Measurements from ENCODE around the gene TMEM129. TPM values are rescaled to one million over a fixed set of nuclear protein-coding genes. Genes with fewer than 3 reads are reported as not detected.

The TMEM129 gene
- total RNA-seq, 1 experiment from 2014 or later = 54.9 TPM

GRCh38 chr4:1711055-1711570 is 10.0 kb downstream of the TMEM129 start (continued):
- TF ChIP-seq, protein P1, sequence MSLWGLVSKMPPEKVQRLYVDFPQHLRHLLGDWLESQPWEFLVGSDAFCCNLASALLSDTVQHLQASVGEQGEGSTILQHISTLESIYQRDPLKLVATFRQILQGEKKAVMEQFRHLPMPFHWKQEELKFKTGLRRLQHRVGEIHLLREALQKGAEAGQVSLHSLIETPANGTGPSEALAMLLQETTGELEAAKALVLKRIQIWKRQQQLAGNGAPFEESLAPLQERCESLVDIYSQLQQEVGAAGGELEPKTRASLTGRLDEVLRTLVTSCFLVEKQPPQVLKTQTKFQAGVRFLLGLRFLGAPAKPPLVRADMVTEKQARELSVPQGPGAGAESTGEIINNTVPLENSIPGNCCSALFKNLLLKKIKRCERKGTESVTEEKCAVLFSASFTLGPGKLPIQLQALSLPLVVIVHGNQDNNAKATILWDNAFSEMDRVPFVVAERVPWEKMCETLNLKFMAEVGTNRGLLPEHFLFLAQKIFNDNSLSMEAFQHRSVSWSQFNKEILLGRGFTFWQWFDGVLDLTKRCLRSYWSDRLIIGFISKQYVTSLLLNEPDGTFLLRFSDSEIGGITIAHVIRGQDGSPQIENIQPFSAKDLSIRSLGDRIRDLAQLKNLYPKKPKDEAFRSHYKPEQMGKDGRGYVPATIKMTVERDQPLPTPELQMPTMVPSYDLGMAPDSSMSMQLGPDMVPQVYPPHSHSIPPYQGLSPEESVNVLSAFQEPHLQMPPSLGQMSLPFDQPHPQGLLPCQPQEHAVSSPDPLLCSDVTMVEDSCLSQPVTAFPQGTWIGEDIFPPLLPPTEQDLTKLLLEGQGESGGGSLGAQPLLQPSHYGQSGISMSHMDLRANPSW (CRISPR knock-in tag; conservative IDR thresholded peaks at IDR 0.05; ENCODE audit: low read depth) = no peak
- TF ChIP-seq, protein P2, sequence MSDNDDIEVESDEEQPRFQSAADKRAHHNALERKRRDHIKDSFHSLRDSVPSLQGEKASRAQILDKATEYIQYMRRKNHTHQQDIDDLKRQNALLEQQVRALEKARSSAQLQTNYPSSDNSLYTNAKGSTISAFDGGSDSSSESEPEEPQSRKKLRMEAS (CRISPR knock-in tag; IDR thresholded peaks at IDR 0.05) = no peak
- TF ChIP-seq NFYB (CRISPR knock-in tag; conservative IDR thresholded peaks at IDR 0.05; ENCODE audit: low read depth) (no peak), ERG (CRISPR knock-in tag; IDR thresholded peaks at IDR 0.05) (no peak), EMX1 (CRISPR knock-in tag; IDR thresholded peaks at IDR 0.05) (no peak), ZBTB43 (CRISPR knock-in tag; IDR thresholded peaks at IDR 0.05) (no peak), E2F4 (CRISPR knock-in tag; IDR thresholded peaks at IDR 0.05; ENCODE audit: borderline replicate concordance, low read depth) (no peak)
- TF ChIP-seq, protein P3, sequence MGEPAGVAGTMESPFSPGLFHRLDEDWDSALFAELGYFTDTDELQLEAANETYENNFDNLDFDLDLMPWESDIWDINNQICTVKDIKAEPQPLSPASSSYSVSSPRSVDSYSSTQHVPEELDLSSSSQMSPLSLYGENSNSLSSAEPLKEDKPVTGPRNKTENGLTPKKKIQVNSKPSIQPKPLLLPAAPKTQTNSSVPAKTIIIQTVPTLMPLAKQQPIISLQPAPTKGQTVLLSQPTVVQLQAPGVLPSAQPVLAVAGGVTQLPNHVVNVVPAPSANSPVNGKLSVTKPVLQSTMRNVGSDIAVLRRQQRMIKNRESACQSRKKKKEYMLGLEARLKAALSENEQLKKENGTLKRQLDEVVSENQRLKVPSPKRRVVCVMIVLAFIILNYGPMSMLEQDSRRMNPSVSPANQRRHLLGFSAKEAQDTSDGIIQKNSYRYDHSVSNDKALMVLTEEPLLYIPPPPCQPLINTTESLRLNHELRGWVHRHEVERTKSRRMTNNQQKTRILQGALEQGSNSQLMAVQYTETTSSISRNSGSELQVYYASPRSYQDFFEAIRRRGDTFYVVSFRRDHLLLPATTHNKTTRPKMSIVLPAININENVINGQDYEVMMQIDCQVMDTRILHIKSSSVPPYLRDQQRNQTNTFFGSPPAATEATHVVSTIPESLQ (CRISPR knock-in tag; IDR thresholded peaks at IDR 0.05) = no peak

DNA sequence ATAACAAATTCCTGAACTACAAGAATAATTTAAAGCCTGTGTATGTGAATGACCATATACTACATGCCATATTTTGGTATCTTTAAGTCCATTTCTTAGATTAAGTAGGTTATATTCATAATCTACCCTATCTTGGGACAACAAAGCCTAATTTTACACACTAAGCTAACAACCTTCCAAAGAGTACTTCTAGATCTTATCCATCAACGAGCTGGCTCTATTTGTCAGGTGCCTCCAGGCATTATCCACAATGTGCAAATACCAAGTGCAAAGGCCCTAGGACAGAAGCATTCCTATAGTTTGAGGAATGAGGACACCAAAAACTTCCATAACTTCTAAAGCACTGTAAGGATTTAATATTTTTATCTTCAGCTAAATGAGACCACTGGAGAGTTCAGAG is 12.5 kb downstream of the TMEM129 start:
- TF ChIP-seq, protein P4, sequence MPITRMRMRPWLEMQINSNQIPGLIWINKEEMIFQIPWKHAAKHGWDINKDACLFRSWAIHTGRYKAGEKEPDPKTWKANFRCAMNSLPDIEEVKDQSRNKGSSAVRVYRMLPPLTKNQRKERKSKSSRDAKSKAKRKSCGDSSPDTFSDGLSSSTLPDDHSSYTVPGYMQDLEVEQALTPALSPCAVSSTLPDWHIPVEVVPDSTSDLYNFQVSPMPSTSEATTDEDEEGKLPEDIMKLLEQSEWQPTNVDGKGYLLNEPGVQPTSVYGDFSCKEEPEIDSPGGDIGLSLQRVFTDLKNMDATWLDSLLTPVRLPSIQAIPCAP (CRISPR knock-in tag; IDR thresholded peaks at IDR 0.05) = no peak
- no peak for TF ChIP-seq OVOL2 (CRISPR knock-in tag; IDR thresholded peaks at IDR 0.05; ENCODE audit: borderline replicate concordance)
- TF ChIP-seq, protein P5, sequence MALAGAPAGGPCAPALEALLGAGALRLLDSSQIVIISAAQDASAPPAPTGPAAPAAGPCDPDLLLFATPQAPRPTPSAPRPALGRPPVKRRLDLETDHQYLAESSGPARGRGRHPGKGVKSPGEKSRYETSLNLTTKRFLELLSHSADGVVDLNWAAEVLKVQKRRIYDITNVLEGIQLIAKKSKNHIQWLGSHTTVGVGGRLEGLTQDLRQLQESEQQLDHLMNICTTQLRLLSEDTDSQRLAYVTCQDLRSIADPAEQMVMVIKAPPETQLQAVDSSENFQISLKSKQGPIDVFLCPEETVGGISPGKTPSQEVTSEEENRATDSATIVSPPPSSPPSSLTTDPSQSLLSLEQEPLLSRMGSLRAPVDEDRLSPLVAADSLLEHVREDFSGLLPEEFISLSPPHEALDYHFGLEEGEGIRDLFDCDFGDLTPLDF (CRISPR knock-in tag; IDR thresholded peaks at IDR 0.05) = no peak
- TF ChIP-seq, protein P6, sequence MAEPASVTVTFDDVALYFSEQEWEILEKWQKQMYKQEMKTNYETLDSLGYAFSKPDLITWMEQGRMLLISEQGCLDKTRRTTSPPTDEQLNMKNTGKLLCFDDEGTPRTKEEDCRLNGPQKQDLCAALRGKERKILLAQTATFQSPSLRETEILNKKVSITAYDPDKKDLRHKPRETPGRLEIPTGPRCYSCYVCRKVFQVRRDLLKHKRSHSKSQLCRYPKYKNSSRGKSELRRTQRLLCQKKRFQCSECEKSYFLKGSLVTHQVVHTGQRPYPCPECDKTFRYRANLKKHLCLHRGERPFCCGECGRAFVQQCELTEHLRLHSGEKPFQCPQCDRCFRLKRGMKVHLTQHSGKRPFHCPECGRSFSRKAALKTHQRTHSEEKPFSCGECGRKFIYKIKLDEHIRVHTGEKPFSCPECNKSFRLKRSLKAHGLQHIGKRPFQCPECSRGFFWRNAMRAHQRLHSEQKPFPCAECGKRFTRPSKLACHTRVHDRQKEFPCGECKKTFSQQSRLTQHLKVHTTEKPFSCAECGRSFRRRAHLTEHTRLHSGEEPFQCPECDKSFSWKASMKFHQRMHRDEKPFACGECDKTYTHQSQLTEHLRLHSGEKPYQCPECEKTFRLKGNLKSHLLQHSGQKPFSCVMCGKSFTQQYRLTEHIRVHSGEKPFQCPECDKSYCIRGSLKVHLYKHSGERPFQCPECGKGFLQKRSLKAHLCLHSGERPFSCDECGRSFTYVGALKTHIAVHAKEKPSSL (CRISPR knock-in tag; conservative IDR thresholded peaks at IDR 0.05) = no peak
- TF ChIP-seq ZBTB43 (CRISPR knock-in tag; IDR thresholded peaks at IDR 0.05) = no peak
- no peak for TF ChIP-seq TCF7 (CRISPR knock-in tag; IDR thresholded peaks at IDR 0.05; ENCODE audit: low read depth)
- TF ChIP-seq ATF3 (CRISPR knock-in tag; conservative IDR thresholded peaks at IDR 0.05) = no peak
- TF ChIP-seq SP1 (CRISPR knock-in tag; conservative IDR thresholded peaks at IDR 0.05) = no peak
- no peak for TF ChIP-seq ZBTB21 (CRISPR knock-in tag; IDR thresholded peaks at IDR 0.05; ENCODE audit: borderline replicate concordance)
- TF ChIP-seq GABPB1 (CRISPR knock-in tag; IDR thresholded peaks at IDR 0.05) = no peak
- no peak for TF ChIP-seq ZNF138 (CRISPR knock-in tag; conservative IDR thresholded peaks at IDR 0.05)
- TF ChIP-seq RELA (CRISPR knock-in tag; IDR thresholded peaks at IDR 0.05; ENCODE audit: borderline replicate concordance) = no peak
- no peak for TF ChIP-seq HMGA2 (CRISPR knock-in tag; IDR thresholded peaks at IDR 0.05)
- CTCF ChIA-PET = interaction anchor here (0.6 to 2.0 kb wide), 4 partner anchors 15 to 202 kb away, joined by 3 to 21 read pairs (median 4); no protein-coding TSS in a partner anchor

More for the DNA sequence above, 12.5 kb downstream of the TMEM129 start:
- ATAC-seq (no peak), DNase-seq (ENCODE audit: low spot score) (no peak)
- Mint-ChIP-seq H3K9me3 (no peaks in the 10 kb centered on the region), H3K4me1 (peaks cover 12% of the 10 kb centered on the region), H3K27ac (no peak overlapping the region), H3K36me3 (peaks cover 40% of the 10 kb centered on the region), H3K4me3 (no peak overlapping the region), H3K27me3 (ENCODE audit: low read depth) (peaks cover 2% of the 10 kb centered on the region; the same call in 1 of the 2 replicates)
- POLR2A ChIA-PET = no interaction called here
